Activated B cell treated with CpG ODN at 0.5 μM for 24 hours (primary cell): ENCODE data around the gene THSD7A. TPM values are rescaled to one million over a fixed set of nuclear protein-coding genes. Genes with fewer than 3 reads are reported as not detected.

ENCODE experiments used
- ATAC-seq: fragments of 200-7000 bp; cut with Tn5 transposase; one replicate; pipeline ENCODE4 v1.10.0; 2021; ENCODE audit warnings: low read depth, mild to moderate bottlenecking, moderate library complexity
- CTCF ChIA-PET: fragments of 350-600 bp; sonication (Branson Sonifier 250); formaldehyde crosslinking; loops from one replicate; lab custom pipeline; 2021; ENCODE audit warnings: antibody characterized with exemption; lab: Charles Lee
- POLR2A ChIA-PET: fragments of 350-600 bp; sonication (Branson Sonifier 250); formaldehyde crosslinking; loops from one replicate; lab custom pipeline; 2021; ENCODE audit warnings: antibody characterized with exemption; lab: Charles Lee
- DNase-seq: peaks from one replicate; pipeline ENCODE4 v3.0.0; 2022
- H3K27ac Mint-ChIP-seq: one replicate; pipeline ENCODE4 v1.8.0; 2020; ENCODE audit warnings: mixed read lengths
- H3K27me3 Mint-ChIP-seq: one replicate; pipeline ENCODE4 v1.8.0; 2021; ENCODE audit warnings: mixed read lengths
- H3K36me3 Mint-ChIP-seq: one replicate; pipeline ENCODE4 v1.8.0; 2021; ENCODE audit warnings: low read depth, mixed read lengths
- H3K4me1 Mint-ChIP-seq: one replicate; pipeline ENCODE4 v1.8.0; 2021; ENCODE audit warnings: mixed read lengths
- H3K4me3 Mint-ChIP-seq: one replicate; pipeline ENCODE4 v1.8.0; 2020; ENCODE audit warnings: mild to moderate bottlenecking, mixed read lengths
- H3K9me3 Mint-ChIP-seq: one replicate; pipeline ENCODE4 v1.8.0; 2020; ENCODE audit warnings: mixed read lengths
- CTCF ChIP-seq: fragments of 200-600 bp; IDR thresholded peaks from one replicate; pipeline ENCODE4 v1.8.0; 2022; ENCODE audit warnings: antibody characterized with exemption, mild to moderate bottlenecking
- intact Hi-C: fragments of 100-400 bp; cut with micrococcal nuclease; formaldehyde crosslinking; loops from one replicate; pipeline ENCODE4 v1.15.1; 2024
- total RNA-seq: library from RNA; stranded (reverse); gene quantifications from 2 replicates; pipeline ENCODE4 v1.2.3, GENCODE V29; 2022

The THSD7A gene
- total RNA-seq, 1 donor from 2014 or later, result not detected

GRCh38 chr7:11655163-11655562, 176.8 kb downstream of the THSD7A start:
- no peaks in the 10 kb centered on the region for H3K36me3 Mint-ChIP-seq
- CTCF ChIA-PET, result no interaction called here

GRCh38 chr7:11650500-11650899, 181.5 kb downstream of the THSD7A start:
- no peak for ATAC-seq
- no peaks in the 10 kb centered on the region for H3K9me3 Mint-ChIP-seq
- no peak for TF ChIP-seq CTCF
- ChIA-PET POLR2A (no interaction called here), CTCF (no interaction called here)
- intact Hi-C loops, result no loop called here
- H3K27me3 Mint-ChIP-seq, result no peaks in the 10 kb centered on the region
- no peak overlapping the region for H3K4me3 Mint-ChIP-seq
- H3K36me3 Mint-ChIP-seq, result no peaks in the 10 kb centered on the region
- no peaks in the 10 kb centered on the region for H3K4me1 Mint-ChIP-seq
- no peak overlapping the region for H3K27ac Mint-ChIP-seq
- no peak for DNase-seq

More at GRCh38 chr7:11655163-11655562, 176.8 kb downstream of the THSD7A start:
- no peak overlapping the region for H3K27ac Mint-ChIP-seq
- intact Hi-C loops, result no loop called here
- POLR2A ChIA-PET, result no interaction called here
- H3K27me3 Mint-ChIP-seq, result no peaks in the 10 kb centered on the region
- H3K9me3 Mint-ChIP-seq, result no peaks in the 10 kb centered on the region
- TF ChIP-seq CTCF, result no peak
- no peak for DNase-seq
- H3K4me3 Mint-ChIP-seq, result no peak overlapping the region
- ATAC-seq, result no peak
- H3K4me1 Mint-ChIP-seq, result no peaks in the 10 kb centered on the region

- intact Hi-C loops, result no loop called here
- Mint-ChIP-seq H3K36me3 (no peaks in the 10 kb centered on the region), H3K4me3 (no peak overlapping the region), H3K27ac (no peak overlapping the region), H3K27me3 (no peaks in the 10 kb centered on the region), H3K9me3 (no peaks in the 10 kb centered on the region), H3K4me1 (no peaks in the 10 kb centered on the region)
- POLR2A ChIA-PET, result no interaction called here
- DNase-seq, result no peak
- no peak for TF ChIP-seq CTCF
- CTCF ChIA-PET, result no interaction called here
- ATAC-seq, result no peak
Measured at GRCh38 chr7:11650030-11650429, 182.0 kb downstream of the THSD7A start.

- Mint-ChIP-seq H3K4me1 (no peaks in the 10 kb centered on the region), H3K27me3 (no peaks in the 10 kb centered on the region), H3K27ac (no peak overlapping the region), H3K9me3 (no peaks in the 10 kb centered on the region), H3K36me3 (no peaks in the 10 kb centered on the region), H3K4me3 (no peak overlapping the region)
- DNase-seq, result no peak
- no peak for TF ChIP-seq CTCF
- ChIA-PET CTCF (no interaction called here), POLR2A (no interaction called here)
- ATAC-seq, result no peak
- intact Hi-C loops, result no loop called here
Measured at GRCh38 chr7:11648980-11649379, 183.0 kb downstream of the THSD7A start.

GRCh38 chr7:11648101-11648500, 183.9 kb downstream of the THSD7A start:
- no peaks in the 10 kb centered on the region for H3K9me3 Mint-ChIP-seq
- CTCF ChIA-PET, result no interaction called here
- intact Hi-C loops, result no loop called here
- DNase-seq (no peak), ATAC-seq (no peak)
- no peaks in the 10 kb centered on the region for H3K27me3 Mint-ChIP-seq
- POLR2A ChIA-PET, result no interaction called here
- H3K36me3 Mint-ChIP-seq, result no peaks in the 10 kb centered on the region
- H3K4me3 Mint-ChIP-seq, result no peak overlapping the region
- TF ChIP-seq CTCF, result no peak
- no peaks in the 10 kb centered on the region for H3K4me1 Mint-ChIP-seq
- no peak overlapping the region for H3K27ac Mint-ChIP-seq
